ENCODE results near the gene CYP2D6.
"Not testable (repeated sequence)": the region's sequence is repeated elsewhere in the genome, so short reads cannot be mapped to it uniquely, and the experiment has no call there.

Gene CYP2D6

DNA sequence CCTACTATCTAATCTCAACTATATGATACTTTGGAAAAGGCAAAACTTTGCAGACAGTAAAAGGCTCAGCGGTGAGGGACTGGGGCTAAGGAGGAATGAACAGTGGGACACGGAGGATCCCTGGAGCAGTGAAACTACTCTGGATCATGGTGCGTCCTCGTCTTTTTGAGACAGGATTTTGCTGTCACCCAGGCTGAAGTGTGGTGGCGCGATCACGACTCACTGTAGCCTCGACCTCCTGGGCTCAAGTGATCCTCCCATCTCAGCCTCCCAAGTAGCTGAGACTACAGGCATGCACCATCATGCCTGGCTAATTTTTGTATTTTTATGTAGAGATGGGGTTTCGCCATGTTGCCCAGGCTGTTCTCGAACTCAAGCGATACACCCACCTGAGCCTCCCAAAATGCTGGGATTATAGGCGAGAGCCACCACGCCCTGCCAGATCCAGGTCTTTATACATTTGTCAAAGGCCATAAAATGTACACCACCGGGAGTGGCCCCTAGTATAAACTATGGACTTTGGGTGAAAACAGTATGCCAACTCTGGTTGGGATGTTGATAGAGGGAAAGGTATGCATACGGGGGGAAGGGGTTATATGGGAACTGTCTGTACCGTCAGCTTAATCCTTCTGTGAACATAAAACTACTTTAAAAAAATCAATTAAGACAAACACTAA is 28.0 kb upstream of the CYP2D6 start:
- DNase-seq (ENCODE audit: low read depth): no peak

DNA sequence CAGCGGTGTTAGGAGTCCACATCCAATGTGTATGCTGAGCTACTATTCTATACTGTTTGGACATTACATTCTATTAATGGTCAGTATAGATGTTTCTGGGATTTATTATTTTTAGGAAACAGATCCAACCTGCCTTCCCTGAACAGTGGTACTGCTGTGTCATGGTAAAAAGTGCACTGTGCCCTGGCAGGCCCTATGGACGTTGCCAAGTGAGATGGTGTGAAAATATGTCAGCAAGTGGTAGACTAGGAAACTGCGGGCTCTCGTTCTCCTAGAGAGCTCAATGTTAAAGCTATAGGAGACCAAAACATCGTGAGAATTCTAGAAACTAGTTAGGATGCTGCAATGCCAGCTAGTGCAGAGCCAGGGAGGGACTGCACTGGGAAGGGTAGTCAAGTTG is 26.0 kb upstream of the CYP2D6 start:
- DNase-seq (ENCODE audit: low read depth): no peak

DNA sequence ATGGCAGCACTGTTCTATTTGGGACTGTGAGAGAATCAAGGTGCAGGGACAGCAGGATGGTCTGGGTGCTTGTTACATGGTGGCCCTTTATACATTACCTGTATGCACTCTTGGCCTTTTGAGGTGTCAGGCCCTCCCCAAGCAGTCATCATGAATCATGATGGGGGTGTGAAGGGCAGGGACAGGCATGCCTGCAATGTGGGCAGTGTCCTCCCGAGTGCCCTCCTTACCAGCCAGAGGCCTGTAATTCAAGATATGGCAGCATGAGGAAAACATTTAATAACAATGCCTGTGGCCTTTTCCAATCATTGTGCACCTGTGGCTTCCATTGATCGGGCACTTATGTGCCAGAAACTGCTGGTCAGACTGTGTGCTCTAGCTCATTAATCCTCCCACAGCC is 25.5 kb upstream of the CYP2D6 start:
- DNase-seq (ENCODE audit: low read depth): no peak

DNA sequence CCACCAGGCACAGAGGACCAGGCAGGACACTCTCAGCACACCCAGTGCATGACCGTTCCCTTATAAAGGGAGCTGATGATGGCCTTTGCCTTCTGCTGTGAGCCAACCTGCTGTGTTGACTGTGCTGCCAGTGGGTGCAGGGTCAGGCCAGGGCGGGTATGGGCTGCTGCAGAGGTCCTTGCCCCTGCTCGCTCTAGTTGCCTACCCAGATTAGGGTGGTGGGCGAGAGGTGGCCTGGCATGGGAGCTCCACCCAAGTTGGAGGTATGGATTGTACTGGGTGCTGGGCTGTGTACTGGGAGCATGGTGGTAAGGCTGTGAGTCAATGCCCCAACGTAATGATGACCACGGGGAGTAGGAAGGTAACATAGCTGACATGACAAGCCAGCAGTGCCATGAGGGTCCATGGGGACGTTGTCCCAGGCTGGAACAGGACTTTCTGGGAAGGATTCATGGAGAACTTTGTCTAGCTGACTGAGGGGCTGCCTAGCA is 24.5 kb upstream of the CYP2D6 start:
- DNase-seq (ENCODE audit: low read depth): no peak

DNA sequence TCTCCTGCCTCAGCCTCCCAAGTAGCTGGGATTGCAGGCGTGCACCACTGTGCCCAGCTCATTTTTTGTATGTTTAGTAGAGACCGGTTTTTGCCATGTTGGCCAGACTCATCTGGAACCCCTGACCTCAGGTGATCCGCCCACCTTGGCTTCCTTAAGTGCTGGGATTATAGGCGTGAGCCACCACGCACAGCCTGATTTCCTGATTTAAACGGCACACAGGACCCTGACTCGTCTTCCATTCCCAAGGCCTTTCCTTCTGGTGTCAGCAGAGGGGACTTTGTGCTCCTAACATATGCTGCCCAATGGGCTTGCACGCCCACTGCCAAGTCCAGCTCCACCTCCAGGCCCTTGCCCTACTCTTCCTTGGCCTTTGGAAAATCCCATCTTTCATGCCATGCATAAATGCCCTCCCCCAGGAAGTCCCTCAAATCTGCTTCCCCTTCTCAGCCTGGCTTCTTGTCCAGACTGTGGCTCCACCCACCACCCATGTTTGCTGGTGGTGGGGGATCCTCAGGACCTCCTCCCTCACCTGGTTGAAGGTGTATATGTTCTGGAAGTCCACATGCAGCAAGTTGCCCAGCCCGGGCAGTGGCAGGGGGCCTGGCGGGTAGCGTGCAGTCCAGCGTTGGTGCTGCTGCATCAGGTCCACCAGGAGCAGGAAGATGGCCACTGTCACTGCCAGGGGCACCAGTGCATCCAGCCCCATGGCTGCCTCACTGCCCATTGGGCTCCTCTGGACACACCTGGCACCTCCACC is 23.9 kb upstream of the CYP2D6 start:
- no peak for DNase-seq (ENCODE audit: low read depth)

DNA sequence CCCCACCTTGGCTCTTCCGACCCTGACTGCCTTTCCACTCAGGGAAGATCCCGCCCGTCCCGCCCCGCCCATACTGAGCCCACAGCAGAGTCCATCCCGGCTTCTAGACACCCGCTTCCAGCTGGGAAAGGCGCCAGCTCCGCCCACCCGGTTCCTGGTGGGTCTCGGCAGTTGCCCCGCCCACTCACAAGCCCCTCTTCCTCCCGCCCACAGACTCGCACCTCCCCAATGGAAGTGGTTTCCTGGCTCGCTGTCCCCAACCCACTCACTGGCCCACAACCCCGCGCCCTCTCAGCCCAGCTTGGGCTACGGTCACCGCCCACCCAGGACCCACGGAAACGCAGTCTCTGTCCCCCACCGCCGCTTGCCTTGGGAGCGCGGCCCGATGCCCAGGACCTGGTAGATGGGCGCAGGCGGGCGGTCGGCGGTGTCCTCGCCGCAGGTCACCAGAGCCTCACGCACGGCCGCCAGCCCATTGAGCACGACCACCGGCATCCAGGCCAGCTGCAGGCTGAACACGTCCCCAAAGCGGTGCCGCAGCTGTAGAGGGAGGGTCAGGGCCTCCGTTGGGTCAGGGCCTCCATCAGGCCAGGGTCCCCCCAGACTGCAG is 22.2 kb upstream of the CYP2D6 start:
- DNase-seq (ENCODE audit: low read depth): no peak

DNA sequence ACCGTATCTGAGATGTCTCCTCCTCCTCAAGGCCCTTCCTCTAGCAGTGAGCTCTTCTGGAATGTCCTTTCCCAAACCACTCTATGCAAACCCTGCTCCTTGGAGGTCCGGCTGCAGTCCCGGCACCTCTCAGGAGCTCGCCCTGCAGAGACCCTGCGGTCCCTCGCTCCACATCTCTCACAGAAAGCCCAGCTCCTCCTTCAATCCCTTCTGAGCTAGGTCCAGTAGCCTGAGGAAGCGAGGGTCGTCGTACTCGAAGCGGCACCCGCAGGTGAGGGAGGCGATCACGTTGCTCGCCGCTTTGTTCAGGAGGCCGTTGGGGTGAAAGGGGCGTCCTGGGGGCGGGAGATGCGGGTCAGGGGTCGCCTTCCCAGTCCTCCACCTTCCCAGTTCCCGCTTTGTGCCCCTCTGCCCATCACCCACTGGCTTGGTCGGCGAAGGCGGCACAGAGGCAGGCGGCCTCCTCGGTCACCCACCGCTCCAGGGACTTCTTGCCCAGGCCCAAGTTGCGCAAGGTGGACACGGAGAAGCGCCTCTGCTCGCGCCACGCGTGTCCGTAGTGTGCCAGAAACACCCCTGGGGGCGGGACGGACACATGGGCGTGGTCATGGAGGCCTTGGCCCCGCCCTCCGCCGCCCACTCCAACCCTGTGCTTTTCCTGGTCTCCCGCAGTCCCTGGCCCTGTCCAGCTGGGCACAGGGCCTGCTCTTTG is 21.5 kb upstream of the CYP2D6 start:
- no peak for DNase-seq (ENCODE audit: low read depth)

DNA sequence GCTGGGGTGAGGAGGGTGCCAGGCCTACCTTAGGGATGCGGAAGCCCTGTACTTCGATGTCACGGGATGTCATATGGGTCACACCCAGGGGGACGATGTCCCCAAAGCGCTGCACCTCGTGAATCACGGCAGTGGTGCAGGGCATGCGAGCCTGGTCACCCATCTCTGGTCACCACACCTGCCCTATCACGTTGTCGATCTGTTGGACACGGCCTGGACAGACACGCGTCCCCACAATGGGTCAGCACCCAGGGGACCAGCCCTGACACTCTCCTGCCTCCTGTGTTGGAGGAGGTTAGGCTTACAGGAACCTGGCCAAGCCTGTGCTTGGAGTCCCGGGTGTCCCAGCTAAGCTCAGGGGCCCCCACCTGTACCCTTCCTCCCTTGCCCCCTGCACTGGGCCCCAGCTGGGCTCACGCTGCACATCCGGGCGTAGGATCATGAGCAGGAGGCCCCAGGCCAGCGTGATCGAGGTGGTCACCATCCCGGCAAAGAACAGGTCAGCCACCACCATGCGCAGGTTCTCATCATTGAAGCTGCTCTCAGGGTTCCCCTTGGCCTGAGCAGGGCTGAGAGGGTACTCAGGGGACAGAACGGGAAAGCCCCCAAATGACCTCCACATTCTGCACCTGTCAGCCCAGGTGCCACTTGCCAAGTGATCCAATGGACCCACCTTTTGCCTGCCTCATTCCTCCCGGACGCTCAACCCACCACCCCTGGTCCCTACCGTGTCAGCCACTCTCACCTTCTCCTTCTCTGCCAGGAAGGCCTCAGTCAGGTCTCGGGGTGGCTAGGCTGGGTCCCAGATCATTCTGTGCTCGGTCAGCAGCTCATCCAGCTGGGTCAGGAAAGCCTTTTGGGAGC is 20.3 kb upstream of the CYP2D6 start:
- DNase-seq (ENCODE audit: low read depth): no peak

DNA sequence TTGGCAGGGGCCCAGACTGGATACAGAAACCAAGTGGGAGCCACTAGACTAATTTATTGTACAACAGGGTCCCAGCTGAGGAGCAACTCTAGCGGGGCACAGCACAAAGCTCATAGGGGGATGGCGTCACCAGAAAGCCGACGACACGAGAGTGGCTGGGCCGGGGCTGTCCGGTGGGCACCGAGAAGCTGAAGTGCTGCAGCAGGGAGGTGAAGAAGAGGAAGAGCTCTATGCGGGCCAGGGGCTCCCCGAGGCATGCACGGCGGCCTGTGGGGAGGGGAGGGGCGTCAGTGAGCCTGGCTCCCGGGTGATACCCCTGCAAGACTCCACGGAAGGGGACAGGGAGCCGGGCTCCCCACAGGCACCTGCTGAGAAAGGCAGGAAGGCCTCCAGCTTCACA is 19.2 kb upstream of the CYP2D6 start:
- not testable (repeated sequence) for DNase-seq (ENCODE audit: low read depth)

DNA sequence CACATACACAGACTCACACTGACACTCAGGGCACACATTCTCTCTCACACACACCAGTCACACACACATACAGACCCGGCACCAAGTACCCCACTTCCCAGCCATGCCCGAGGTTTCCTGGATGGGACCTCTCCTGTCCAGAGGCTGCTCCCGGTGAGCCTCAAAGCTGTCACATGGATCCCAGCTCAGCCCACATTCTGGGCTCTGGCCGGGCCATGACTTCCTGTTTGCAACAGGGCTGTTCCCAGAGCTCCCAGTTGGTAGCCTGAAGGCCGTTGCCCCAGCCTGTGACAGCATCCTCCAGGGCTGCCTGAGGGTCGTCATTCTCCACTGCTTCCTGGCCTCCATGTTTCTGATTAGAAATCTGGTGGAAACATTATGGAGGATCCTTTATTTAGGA is 14.6 kb upstream of the CYP2D6 start:
- DNase-seq (ENCODE audit: low read depth): no peak

DNA sequence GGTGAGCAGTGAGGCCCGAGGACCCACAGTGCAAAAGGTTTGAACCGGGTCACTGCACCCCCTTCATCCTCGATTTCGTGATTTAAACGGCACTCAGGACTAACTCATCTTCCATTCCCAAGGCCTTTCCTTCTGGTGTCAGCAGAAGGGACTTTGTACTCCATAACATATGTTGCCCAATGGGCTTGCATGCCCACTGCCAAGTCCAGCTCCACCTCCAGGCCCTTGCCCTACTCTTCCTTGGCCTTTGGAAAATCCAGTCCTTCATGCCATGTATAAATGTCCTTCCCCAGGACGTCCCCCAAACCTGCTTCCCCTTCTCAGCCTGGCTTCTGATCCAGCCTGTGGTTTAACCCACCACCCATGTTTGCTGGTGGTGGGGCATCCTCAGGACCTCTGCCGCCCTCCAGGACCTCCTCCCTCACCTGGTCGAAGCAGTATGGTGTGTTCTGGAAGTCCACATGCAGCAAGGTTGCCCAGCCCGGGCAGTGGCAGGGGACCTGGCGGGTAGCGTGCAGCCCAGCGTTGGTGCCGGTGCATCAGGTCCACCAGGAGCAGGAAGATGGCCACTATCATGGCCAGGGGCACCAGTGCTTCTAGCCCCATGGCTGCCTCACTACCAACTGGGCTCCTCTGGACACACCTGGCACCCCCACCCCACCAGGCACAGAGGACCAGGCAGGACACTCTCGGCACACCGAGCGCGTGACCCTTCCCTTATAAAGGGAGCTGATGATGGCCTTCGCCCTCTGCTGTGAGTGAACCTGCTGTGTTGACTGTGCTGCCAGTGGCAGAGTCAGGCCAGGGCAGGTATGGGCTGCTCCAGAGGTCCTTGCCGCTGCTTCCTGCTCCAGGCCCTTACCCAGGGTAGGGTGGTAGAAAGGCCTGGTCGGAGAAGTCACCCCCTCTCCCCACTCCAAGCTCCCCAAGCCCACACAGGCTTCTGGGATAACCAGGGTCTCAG is 13.5 kb upstream of the CYP2D6 start:
- DNase-seq (ENCODE audit: low read depth): not testable (repeated sequence)

DNA sequence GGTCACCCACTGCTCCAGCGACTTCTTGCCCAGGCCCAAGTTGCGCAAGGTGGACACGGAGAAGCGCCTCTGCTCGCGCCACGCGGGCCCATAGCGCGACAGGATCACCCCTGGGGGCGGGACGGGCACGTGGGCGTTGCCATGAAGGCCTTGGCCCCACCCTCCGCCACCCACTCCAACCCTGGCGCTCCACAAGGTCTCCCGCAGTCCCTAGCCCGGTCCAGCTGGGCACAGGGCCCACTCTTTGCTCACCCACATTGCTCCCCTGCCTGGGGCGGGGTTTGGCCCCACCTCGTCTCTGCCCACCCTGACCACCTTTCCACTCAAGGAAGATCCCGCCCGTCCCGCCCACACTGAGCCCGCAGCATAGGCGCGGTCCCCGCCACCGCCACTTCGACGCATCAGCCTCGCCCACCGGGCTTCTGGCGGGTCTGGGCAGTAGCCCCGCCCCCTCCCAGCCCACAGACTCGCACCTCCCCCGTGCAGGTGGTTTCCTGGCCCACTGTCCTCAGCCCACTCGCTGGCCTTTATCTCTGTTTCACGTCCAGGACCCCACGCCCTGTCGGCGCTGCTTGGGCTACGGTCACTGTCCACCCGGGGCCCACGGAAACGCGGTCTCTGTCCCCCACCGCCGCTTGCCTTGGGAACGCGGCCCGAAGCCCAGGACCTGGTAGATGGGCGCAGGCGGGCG is 12.3 kb upstream of the CYP2D6 start:
- no peak for DNase-seq (ENCODE audit: low read depth)

DNA sequence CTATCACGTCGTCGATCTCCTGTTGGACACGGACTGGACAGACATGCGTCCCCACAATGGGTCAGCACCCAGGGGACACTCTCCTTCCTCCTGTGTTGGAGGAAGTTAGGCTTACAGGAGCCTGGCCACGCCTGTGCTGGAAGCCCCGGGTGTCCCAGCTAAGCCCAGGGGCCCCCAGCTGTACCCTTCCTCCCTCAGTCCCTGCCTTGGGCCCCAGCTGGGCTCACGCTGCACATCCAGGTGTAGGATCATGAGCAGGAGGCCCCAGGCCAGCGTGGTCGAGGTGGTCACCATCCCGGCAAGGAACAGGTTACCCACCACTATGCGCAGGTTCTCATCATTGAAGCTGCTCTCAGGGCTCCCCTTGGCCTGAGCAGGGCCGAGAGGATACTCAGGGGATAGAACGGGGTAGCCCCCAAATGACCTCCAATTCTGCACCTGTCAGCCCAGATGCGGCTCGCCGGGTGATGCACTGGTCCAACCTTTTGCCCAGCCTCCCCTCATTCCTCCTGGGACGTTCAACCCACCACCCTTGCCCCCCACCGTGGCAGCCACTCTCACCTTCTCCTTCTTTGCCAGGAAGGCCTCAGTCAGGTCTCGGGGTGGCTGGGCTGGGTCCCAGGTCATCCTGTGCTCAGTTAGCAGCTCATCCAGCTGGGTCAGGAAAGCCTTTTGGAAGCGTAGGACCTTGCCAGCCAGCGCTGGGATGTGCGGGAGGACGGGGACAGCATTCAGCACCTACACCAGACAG is 10.9 kb upstream of the CYP2D6 start:
- DNase-seq (ENCODE audit: low read depth): not testable (repeated sequence)

DNA sequence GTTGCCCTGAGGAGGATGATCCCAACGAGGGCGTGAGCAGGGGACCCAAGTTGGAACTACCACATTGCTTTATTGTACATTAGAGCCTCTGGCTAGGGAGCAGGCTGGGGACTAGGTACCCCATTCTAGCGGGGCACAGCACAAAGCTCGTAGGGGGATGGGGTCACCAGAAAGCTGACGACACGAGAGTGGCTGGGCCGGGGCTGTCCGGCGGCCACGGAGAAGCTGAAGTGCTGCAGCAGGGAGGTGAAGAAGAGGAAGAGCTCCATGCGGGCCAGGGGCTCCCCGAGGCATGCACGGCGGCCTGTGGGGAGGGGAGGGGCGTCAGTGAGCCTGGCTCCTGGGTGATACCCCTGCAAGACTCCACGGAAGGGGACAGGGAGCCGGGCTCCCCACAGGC is 9.5 kb upstream of the CYP2D6 start:
- DNase-seq (ENCODE audit: low read depth): not testable (repeated sequence)

DNA sequence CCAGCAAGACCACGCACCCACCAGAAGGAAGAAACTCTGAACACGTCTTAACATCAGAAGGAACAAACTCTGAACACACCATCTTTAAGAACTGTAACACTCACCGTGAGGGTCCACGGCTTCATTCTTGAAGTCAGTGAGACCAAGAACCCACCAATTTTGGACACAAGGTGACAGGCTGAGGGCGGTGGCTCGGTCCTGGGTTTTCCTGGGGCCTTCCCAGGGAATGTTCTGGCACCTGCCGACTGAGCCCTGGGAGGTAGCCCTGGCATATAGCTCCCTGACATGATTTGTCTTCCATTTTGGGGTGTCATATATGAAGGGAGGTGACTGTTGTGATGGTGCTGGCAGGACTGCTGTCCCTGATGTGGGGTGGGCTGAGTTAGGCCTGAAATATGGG is 8.9 kb upstream of the CYP2D6 start:
- DNase-seq (ENCODE audit: low read depth): not testable (repeated sequence)

DNA sequence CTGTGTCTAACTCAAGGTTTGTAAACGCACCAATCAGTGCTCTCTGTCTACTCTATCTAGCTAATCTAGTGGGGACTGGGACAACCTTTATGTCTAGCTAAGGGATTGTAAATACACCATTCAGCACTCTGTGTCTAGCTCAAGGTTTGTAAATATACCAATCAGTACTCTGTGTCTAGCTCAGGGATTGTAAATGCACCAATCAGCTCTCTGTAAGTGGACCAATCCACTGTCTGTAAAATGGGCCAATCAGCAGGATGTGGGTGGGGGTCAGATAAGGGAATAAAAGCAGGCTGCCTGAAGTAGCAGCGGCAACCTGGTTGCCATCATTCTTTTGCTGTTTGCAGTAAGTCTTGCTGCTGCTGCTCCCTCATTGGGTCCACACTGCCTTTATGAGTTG is 8.4 kb upstream of the CYP2D6 start:
- no peak for DNase-seq (ENCODE audit: low read depth)

DNA sequence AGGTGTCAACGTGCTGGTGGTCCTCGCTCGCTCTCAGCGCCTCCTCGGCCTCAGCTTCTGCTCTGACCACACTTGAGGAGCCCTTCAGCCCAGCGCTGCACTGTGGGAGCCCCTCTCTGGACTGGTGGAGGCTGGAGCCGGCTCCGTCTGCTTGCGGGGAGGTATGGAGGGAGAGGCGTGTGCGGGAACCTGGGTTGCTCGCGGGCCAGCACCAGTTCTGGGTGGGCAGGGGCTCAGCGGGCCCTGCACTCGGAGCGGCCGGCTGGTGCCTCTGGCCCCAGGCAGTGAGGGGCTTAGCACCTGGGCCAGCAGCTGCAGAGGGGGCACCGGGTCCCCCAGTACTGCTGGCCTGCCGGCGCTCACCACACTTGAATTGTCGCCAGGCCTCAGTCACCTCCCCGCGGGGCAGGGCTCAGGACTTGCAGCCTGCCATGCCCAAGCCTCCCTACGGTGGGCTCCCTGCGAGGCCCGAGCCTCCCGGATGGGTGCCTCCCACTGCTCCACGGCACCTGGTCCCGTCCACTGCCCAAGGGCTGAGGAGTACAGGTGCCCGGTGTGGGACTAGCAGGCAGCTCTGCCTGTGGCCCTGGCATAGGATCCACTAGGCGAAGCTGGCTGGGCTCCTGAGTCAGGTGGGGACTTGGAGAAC is 7.6 kb upstream of the CYP2D6 start:
- DNase-seq (ENCODE audit: low read depth): no peak

DNA sequence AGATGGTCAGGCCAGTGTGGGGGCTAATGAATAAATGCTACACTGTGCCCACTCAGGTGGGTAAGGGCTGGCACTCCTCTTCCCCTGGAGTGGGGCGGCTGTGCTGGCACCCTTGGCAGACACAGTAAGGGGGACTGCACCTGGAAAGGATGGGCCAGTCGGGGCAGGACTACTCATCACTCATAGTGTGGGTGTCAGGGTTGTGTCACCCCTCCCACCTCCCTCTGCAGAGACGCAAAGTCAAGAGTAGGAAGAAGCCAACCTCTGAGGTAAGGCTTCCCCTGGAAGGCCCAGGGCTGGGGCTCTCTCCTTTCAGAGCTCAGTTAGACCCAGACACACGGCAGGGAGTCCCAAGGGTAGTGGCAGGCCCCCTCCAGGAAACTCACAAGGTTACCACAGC is 5.1 kb upstream of the CYP2D6 start:
- DNase-seq (ENCODE audit: low read depth): not testable (repeated sequence)

Data from stimulated activated CD8-positive, alpha-beta memory T cell treated with anti-CD3 and anti-CD28 coated beads, Interleukin-7, amount 100 ng/mL, for 24 hours (primary cell).